Activated T-helper 1 cell treated with Interleukin-2 at 50 U/mL for 16 hours (primary cell): ENCODE results near the gene PRELID1.
"Not testable (repeated sequence)": the region's sequence is repeated elsewhere in the genome, so short reads cannot be mapped to it uniquely, and the experiment has no call there.

Experiments used
- DNase-seq: peaks from one replicate; pipeline ENCODE4 v3.0.0-alpha.2; 2020; ENCODE audit warnings: low read depth

PRELID1 gene

GRCh38 chr5:177300236-177300880 lies 3.2 kb upstream of the PRELID1 start:
- DNase-seq: no peak

GRCh38 chr5:177300951-177301350 lies 2.6 kb upstream of the PRELID1 start:
- no peak for DNase-seq

- DNase-seq: no peak
Observed at GRCh38 chr5:177301503-177302165, 2.0 kb upstream of the PRELID1 start.

DNA sequence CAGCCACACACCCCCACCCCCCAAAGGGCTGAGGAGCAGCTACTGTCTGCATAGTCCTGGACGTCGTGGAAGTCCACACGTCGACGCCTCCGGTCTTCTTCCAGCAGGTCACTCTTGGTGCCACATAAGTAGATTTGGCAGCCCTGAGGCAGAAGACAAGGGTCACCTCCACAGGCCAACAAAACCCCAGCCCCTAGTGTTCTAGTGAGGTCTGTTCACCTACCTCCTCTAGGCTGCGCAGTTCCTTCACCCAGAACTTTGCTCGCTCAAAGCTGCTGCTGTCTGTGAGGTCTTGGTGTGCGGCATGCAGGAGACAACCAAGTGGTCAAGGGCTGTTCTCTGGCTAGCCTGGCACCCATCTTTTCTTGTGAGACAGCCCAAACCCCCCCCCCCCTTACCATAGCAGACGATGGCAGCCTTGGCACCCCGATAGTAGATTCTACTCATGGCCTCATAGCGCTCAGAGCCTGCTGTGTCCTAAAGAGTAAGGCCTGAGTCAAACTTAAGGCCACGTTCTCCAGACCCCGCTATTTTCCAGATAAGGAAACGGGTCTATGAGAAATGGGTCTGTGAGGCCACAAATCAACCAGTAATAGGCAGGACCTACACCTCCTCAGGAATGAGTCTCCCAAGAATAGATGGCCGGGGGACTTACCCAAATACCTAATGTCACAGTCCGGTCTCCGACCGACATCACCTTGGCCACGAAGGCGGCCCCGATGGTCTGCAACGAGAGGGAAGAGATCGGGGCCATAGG lies 1.1 kb upstream of the PRELID1 start:
- no peak for DNase-seq

DNA sequence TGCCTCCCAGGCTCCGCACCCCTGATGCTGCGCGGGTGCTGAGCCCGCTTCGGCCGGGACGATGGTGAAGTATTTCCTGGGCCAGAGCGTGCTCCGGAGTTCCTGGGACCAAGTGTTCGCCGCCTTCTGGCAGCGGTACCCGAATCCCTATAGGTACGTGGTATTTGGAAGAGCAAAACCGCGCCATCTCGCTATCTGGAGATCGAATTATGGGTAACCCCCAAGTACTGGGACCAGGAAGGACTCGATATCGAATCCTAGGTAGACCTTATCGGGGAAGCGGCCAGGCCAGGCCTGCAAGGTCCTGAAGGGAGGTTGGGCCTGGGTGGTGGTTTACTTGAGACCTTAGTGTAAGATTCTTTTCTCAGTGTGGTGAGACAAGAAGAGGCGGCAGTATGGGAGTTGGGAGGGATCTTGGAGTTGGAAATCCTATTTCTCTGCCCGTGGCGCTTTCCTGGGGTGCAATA lies 359 bp downstream of the PRELID1 start:
- DNase-seq: no peak

DNA sequence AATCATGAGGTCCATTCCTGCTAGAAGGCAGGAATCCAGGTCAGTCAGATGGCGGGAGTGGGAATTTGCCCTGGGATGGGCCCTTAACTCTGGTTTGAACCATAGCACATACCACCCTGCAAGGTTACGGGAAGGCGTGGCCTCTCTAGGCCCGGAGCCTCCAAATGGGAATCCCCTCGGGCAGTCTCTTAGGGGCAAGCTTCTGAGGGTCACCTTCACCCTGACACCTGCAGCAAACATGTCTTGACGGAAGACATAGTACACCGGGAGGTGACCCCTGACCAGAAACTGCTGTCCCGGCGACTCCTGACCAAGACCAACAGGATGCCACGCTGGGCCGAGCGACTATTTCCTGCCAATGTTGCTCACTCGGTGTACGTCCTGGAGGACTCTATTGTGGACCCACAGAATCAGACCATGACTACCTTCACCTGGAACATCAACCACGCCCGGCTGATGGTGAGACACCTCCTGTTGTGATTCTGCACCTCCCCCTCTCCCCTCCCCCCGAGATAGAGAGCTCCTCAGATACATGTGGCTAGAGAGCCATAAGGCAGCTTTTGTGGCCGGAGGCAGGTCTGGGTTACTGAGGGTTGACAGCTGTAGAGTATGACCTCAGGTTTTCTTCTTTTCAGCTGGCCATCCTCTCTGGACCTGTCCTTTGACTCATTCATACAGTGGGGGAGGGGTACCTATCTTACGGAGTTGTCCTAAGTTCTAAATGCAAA lies 957 bp downstream of the PRELID1 start:
- DNase-seq: no peak

DNA sequence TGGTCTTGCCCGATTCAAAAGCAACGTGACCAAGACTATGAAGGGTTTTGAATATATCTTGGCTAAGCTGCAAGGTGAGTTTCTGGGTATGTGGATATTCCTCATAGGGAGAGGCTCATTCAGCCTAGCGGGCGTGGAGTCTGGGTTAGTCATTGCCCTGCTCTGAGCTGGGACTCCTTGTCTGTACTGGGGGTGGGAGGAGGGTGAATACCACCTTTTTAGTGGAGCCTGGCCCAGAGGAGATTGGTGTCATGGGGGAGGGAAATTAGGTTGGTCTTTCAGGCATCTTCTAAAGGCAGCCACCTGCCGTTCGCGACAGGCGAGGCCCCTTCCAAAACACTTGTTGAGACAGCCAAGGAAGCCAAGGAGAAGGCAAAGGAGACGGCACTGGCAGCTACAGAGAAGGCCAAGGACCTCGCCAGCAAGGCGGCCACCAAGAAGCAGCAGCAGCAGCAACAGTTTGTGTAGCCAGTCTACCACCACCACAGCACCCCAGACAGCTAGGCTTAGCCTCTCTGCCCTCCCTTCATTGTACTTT lies 2.6 kb downstream of the PRELID1 start:
- DNase-seq: not testable (repeated sequence)

- DNase-seq: no peak
Observed at GRCh38 chr5:177306674-177307543, 3.3 kb downstream of the PRELID1 start.

DNA sequence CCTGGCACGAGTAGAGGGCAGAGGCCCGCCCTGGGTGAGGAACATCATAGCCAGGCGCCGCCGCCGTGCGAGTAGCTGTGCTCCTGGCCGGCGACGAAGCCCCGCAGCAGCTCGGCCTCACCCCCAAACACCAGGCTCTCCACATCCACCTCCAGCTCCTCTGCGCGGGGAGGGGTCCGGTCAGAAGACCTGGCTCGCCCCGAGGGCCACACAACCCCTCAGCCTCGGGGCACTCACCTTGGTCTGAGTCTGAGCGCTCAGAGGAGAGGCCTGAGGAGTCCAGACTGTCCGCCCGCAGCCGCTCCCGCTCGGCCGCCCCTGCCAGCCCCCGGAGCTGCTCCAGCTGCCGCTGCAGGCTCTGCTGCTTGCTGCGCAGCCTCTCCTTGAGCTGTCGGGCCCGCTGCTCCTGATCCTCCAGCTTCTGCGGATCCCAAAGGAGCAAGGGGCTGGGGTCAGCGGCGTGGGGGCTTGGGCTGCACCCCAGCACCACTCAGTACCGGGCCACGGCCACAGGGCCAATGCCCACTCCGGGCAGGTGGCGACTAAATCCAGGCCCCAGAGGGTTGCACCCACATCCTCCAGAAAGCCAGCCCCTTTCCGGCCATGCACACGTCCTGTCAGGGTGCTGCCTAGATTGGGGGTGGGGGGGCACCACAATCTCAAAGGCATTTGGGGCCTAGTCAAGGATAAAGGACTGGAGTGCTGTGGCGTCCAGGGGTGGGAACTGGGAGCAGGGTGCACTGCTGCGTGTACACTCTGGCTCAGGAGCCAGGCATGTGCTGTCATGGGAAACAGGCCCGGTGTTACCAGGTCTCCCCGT lies 4.2 kb downstream of the PRELID1 start:
- DNase-seq: no peak

- no peak for DNase-seq
Observed at GRCh38 chr5:177308740-177309139, 5.1 kb downstream of the PRELID1 start.

DNA sequence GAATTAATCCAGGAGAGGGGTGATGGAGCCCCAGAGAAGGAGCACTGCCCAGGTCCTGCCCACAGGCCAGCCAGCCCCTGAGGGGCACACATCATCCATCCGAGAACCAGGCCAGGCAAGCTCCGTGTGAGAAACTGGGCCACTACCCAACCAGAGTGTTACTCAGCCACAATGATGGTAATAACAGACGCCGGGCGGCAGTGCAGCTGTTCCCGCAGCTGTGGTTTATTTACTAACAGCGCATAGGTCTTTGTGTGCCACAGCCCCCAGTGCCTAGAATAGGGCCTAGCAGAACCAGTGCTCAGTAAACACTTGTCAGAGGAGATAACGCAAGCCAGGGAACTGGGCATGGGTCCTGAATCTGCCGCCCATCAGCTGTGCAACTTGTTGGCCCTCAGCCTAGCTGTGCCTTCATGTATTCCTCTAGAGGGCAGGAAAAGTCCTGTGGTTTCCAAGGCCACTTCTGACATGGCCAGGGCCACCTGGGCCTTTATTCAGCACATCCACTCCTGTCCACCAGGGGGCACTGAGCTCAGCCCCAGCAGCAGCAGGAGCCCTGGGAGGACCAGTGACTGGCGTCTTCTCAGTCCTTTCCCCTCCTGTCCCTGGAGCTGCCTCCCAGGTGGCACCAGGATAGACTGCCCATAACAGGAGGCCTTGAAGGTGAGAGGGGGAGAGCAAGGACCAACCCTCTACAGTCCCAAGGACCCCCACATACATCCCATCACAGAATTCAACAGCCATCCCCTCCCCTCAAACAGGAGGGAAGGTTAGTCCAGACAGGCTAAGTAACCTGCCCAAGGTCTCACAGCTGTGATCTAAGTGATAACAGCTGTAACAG lies 6.0 kb downstream of the PRELID1 start:
- DNase-seq: peak; percentile 55

- no peak for DNase-seq
Observed at GRCh38 chr5:177310332-177310731, 6.7 kb downstream of the PRELID1 start.

DNA sequence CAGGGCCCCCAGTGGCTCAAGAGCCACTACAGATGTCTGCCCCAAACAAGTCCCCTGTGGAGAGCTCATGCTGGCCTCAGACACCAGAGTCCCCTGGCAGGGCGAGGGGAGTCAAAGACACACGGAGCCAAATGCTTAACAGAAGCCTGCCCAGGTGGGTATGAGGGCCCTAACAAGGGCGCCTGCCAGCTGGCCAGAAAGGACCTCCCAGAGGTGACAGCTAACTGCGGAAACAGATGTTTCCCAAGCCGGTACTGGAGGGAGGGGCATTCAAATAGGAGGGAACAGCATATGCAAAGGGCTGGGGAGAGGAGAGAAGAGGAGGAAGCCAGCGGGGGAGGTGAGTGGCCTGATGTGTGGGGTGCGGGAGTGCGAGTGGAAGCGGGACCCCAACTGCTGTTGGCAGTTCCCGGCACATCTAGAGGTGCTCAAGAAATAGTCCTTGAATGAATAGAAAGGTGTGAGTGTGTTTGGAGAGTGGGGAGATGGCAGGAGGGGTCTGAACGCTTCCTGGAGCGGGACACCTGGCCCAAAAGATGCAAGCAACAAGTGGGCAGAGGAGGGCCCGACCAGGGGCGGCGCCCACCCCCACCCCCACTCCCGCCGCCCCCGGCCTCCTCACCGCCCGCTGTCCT lies 7.3 kb downstream of the PRELID1 start:
- no peak for DNase-seq

DNA sequence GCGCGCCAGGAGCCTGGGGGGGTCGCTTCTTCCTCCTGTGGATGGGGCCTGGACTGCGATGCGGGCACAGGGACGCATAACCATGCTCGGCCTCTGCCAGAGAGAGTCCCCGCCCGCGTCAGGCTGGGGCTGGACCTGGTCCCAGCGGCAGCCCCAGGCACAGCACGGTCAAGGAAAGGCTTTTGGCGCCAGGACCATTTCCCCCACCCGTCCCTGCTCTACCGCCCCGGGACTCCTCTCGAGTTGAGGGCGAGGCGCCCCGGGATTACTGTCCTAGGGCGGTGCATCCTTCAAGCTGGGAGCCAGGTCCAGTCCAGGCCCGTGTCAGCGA lies 7.8 kb downstream of the PRELID1 start:
- no peak for DNase-seq

DNA sequence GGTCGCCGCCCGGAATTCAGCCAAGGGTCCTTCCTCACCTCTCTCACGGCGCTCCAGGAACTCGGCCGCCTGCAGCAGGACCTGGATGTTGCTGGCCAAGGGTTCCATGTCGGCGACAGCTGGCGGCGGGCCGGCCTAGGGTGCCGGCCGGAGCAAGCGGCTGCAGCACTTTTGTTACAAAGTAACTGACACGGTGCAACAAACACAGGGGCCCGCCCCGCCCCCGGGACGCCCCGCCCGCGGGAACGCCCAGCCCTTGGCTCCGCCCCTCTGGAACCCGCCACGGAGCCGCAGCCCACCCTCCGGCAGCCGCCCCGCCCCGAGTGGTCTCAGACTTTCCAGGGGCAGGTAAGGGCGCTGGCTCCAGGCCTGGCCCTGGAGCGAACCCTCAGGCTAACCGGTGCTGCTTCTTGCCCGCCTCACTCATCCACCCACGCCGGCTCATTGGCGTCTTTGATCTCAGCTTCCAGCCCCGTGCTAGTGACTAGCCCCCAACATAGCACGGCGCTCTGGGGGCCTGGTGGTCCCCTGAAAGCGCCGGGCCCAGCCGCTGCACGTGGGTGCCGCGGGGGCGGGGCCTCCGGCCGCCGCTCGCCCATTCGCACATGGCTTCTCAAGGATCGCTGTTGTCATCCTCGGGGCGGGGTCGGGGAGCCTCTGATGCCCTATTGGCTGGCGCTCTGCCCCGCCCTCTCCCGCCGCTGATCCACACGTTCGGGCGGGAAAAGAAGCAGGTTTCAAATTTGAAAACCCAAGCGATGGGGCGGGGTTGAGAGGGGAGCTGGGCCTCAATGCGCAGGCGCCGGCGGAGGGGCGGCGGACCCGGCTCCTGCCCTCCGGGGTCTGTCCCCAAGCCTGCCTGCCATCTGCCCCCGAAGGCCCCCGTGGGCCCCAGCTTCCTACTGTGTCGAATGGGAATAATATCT lies 8.4 kb downstream of the PRELID1 start, which contains the start of gene MXD3:
Gene MXD3, minus strand, starts transcription at position 176 of the 926 bp plus-strand sequence. Its CDS starts 68 bp downstream, at position 108.
- peak; percentile 86 for DNase-seq

GRCh38 chr5:177312649-177313181 lies 9.1 kb downstream of the PRELID1 start:
- DNase-seq: no peak

DNA sequence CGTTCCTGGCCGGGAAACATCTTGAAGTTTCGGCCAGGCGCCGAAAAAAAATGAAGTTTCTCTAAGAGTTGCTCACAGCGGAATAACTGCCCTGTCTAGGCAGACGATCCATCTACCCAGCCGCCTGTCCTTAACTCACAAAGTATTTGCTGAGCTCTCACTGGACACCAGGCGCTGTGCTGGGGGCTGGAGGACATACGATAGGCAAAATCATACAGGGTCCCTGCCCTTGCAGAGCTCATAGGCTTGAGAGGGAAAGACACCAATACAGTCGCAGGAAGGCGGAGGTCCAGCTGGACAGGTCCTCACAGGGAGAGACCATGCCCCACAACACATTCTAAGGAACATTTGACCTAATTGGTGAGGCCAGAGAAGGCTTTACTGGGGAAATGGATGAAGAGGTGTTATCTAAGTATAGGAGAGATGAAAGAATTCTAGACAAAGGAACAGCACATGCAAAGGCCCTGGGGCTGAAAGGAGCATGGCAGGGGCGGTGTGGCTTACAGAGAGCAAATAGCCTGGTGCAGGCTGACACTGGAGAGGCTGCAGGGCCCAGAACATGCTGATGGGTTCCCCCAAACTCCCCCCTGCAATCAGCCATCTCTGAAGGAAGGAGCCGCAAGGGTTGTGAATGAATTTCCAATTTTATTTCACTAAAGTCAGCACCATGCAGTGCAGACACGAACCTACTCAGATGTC lies 10.1 kb downstream of the PRELID1 start:
- no peak for DNase-seq
